ENCODE results near the gene BMPR1B. TPM values are rescaled to one million over a fixed set of nuclear protein-coding genes. Genes with fewer than 3 reads are reported as not detected.
A peak's percentile ranks its signal among the peaks of the same experiment; 100 is the strongest.

BMPR1B gene
- total RNA-seq, 2 experiments from 2014 or later, result not detected

DNA sequence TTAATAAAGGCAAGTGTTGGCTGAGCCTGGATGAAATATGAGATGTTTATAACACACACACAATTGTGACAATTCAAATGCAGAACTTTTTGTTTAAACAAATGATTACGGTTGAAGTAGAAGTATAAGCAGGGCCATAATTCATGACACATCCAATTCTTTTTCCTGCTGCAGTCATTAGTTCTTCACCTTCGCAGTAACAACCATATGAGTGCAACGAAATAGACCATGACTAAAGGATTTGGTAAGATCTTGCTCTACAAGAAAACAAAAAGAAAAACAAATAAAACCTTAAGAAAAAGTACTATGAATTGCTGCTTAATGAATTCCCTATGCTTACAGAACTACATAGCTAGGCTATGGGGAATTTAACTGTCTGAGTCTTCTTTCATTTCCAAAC, 13.9 kb upstream of the BMPR1B start:
- DNase-seq, result no peak
- CTCF ChIA-PET, result no interaction called here
- no peak for ATAC-seq
- Mint-ChIP-seq H3K27me3 (peaks cover 6% of the 10 kb centered on the region), H3K9me3 (ENCODE audit: low read depth) (no peaks in the 10 kb centered on the region), H3K4me3 (no peak overlapping the region), H3K27ac (no peak overlapping the region), H3K36me3 (no peaks in the 10 kb centered on the region), H3K4me1 (no peaks in the 10 kb centered on the region)

DNA sequence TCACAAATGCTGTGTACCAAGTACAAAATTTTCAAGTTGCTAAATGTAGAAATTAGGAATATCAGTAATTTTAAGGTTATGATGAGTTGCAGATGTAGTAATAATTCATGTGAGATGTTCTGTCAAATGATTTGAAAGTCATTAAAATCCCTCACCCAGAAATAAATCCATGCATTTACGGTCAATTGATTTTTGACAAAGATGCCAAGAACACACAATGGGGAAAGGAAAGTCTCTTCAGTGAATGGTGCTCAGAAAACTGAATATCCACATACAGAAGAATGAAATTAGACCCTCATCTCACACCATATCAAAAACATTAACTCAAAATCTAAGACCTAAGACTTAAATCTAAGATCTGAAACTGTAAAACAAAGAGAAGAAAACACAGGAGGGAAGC, 12.9 kb upstream of the BMPR1B start:
- no peak for ATAC-seq
- CTCF ChIA-PET, result no interaction called here
- no peak overlapping the region for H3K4me3 Mint-ChIP-seq
- no peaks in the 10 kb centered on the region for H3K4me1 Mint-ChIP-seq
- H3K27me3 Mint-ChIP-seq, result peaks cover 8% of the 10 kb centered on the region
- no peak for DNase-seq
- no peaks in the 10 kb centered on the region for H3K9me3 Mint-ChIP-seq (ENCODE audit: low read depth)
- no peaks in the 10 kb centered on the region for H3K36me3 Mint-ChIP-seq
- H3K27ac Mint-ChIP-seq, result no peak overlapping the region

- ATAC-seq (no peak), DNase-seq (no peak)
- no peaks in the 10 kb centered on the region for H3K4me1 Mint-ChIP-seq
- H3K9me3 Mint-ChIP-seq (ENCODE audit: low read depth), result no peaks in the 10 kb centered on the region
- no peaks in the 10 kb centered on the region for H3K36me3 Mint-ChIP-seq
- H3K4me3 Mint-ChIP-seq, result no peak overlapping the region
- no peak overlapping the region for H3K27ac Mint-ChIP-seq
- CTCF ChIA-PET, result no interaction called here
- peaks cover 9% of the 10 kb centered on the region for H3K27me3 Mint-ChIP-seq
These were observed 11.0 kb upstream of the BMPR1B start for GRCh38 chr4:94746746-94747145.

GRCh38 chr4:94758141-94758699, 465 bp downstream of the BMPR1B start:
- Mint-ChIP-seq H3K4me1 (peaks cover 7% of the 10 kb centered on the region), H3K27me3 (peaks cover 76% of the 10 kb centered on the region), H3K4me3 (no peak overlapping the region), H3K9me3 (ENCODE audit: low read depth) (no peaks in the 10 kb centered on the region), H3K27ac (no peak overlapping the region), H3K36me3 (no peaks in the 10 kb centered on the region)
- ATAC-seq, result peak; percentile 20
- CTCF ChIA-PET, result no interaction called here
- no peak for DNase-seq

- ATAC-seq (no peak), DNase-seq (no peak)
- Mint-ChIP-seq H3K4me1 (peaks cover 7% of the 10 kb centered on the region), H3K27ac (no peak overlapping the region), H3K4me3 (no peak overlapping the region), H3K27me3 (peaks cover 71% of the 10 kb centered on the region), H3K9me3 (ENCODE audit: low read depth) (no peaks in the 10 kb centered on the region), H3K36me3 (no peaks in the 10 kb centered on the region)
- CTCF ChIA-PET, result no interaction called here
These were observed 1.1 kb downstream of the BMPR1B start for GRCh38 chr4:94758700-94759399.

DNA sequence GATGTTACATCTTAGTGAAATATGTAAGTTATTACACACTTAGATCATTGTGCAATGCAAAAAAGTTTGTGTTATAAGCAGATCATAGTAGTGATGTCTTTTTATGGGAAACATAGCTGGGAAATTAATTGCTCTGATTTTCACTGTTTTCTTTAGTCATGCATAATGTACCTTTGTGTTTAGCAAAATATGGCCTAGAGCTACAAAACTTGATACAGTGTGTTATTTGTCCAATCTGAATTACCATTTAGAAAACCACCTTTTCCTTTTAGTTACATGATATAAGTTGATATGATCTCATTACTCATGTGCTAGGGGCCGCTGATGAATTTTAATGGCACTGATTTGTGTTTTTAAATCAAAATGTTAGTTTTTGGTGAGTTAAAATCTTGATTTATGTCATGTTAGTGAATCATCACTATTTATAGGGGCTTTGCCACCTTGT, 2.0 kb downstream of the BMPR1B start:
- Mint-ChIP-seq H3K27me3 (peaks cover 68% of the 10 kb centered on the region), H3K4me3 (no peak overlapping the region), H3K36me3 (no peaks in the 10 kb centered on the region), H3K27ac (no peak overlapping the region), H3K4me1 (peaks cover 7% of the 10 kb centered on the region), H3K9me3 (ENCODE audit: low read depth) (no peaks in the 10 kb centered on the region)
- DNase-seq (no peak), ATAC-seq (no peak)
- CTCF ChIA-PET, result no interaction called here

GRCh38 chr4:94762326-94762725, 4.6 kb downstream of the BMPR1B start:
- H3K36me3 Mint-ChIP-seq, result no peaks in the 10 kb centered on the region
- no peak overlapping the region for H3K4me3 Mint-ChIP-seq
- no peaks in the 10 kb centered on the region for H3K9me3 Mint-ChIP-seq (ENCODE audit: low read depth)
- CTCF ChIA-PET, result no interaction called here
- no peak overlapping the region for H3K27ac Mint-ChIP-seq
- DNase-seq (no peak), ATAC-seq (no peak)
- H3K4me1 Mint-ChIP-seq, result peaks cover 5% of the 10 kb centered on the region
- peaks cover 45% of the 10 kb centered on the region for H3K27me3 Mint-ChIP-seq

- H3K36me3 Mint-ChIP-seq, result no peaks in the 10 kb centered on the region
- H3K9me3 Mint-ChIP-seq (ENCODE audit: low read depth), result no peaks in the 10 kb centered on the region
- CTCF ChIA-PET, result no interaction called here
- no peak overlapping the region for H3K27ac Mint-ChIP-seq
- H3K4me3 Mint-ChIP-seq, result no peak overlapping the region
- peaks cover 42% of the 10 kb centered on the region for H3K27me3 Mint-ChIP-seq
- ATAC-seq (no peak), DNase-seq (no peak)
- H3K4me1 Mint-ChIP-seq, result peaks cover 4% of the 10 kb centered on the region
These were observed 5.2 kb downstream of the BMPR1B start for GRCh38 chr4:94763005-94763404.

GRCh38 chr4:94763500-94763899, 5.7 kb downstream of the BMPR1B start:
- Mint-ChIP-seq H3K9me3 (ENCODE audit: low read depth) (no peaks in the 10 kb centered on the region), H3K4me1 (peaks cover 3% of the 10 kb centered on the region), H3K36me3 (no peaks in the 10 kb centered on the region), H3K27ac (no peak overlapping the region), H3K4me3 (no peak overlapping the region), H3K27me3 (peaks cover 42% of the 10 kb centered on the region)
- ATAC-seq (no peak), DNase-seq (no peak)
- CTCF ChIA-PET, result no interaction called here

GRCh38 chr4:94764069-94764468, 6.3 kb downstream of the BMPR1B start:
- CTCF ChIA-PET, result no interaction called here
- Mint-ChIP-seq H3K4me3 (no peak overlapping the region), H3K9me3 (ENCODE audit: low read depth) (no peaks in the 10 kb centered on the region), H3K27me3 (peaks cover 36% of the 10 kb centered on the region), H3K4me1 (no peaks in the 10 kb centered on the region), H3K36me3 (no peaks in the 10 kb centered on the region), H3K27ac (no peak overlapping the region)
- ATAC-seq, result no peak
- DNase-seq, result no peak

DNA sequence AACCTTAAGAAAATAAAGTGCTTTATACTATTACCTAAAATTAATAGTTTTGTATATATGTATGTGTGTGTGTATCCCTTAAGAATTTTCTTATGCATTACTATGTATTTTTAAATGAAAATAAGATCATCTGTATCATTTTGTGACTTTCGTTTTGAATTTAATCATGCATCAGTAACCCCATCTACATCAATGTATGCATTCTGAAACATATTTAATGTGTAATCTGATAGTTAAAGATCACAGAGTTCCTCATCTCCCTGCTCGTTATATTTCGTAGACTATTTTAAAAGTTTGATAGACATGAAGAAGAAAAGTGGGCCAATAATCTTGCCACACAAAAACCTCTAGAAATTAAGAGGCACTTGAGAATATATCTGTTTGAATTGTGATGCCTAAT, 7.4 kb downstream of the BMPR1B start:
- CTCF ChIA-PET, result no interaction called here
- Mint-ChIP-seq H3K9me3 (ENCODE audit: low read depth) (no peaks in the 10 kb centered on the region), H3K4me1 (no peaks in the 10 kb centered on the region), H3K27ac (no peak overlapping the region), H3K27me3 (peaks cover 33% of the 10 kb centered on the region), H3K4me3 (no peak overlapping the region), H3K36me3 (no peaks in the 10 kb centered on the region)
- ATAC-seq (no peak), DNase-seq (no peak)

- CTCF ChIA-PET, result no interaction called here
- Mint-ChIP-seq H3K9me3 (ENCODE audit: low read depth) (no peaks in the 10 kb centered on the region), H3K36me3 (no peaks in the 10 kb centered on the region)
These were observed 7.9 kb downstream of the BMPR1B start for GRCh38 chr4:94765648-94766047.

DNA sequence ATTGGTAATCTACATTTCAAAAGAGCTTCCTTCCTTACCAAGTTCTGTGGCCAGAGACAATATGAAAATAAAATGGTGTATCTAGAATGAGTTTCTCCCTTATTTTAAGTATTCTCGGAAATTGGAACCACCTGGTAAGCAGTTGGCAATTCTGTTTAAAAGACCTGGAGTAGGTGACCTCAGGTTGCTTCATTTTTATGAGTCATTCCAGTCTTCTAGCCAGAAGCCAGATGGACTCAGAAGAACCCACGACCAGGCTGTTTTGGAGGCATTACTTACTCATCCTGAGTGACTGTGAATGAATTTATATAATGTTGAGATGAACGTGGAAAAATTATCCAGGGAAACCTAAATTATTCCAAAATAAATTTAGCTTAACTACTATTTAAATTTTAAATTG, 9.1 kb downstream of the BMPR1B start:
- CTCF ChIA-PET, result no interaction called here
- DNase-seq (no peak), ATAC-seq (no peak)
- H3K4me1 Mint-ChIP-seq, result no peaks in the 10 kb centered on the region
- no peak overlapping the region for H3K27ac Mint-ChIP-seq
- no peaks in the 10 kb centered on the region for H3K9me3 Mint-ChIP-seq (ENCODE audit: low read depth)
- H3K36me3 Mint-ChIP-seq, result no peaks in the 10 kb centered on the region
- H3K27me3 Mint-ChIP-seq, result peaks cover 21% of the 10 kb centered on the region
- no peak overlapping the region for H3K4me3 Mint-ChIP-seq

More at GRCh38 chr4:94765648-94766047, 7.9 kb downstream of the BMPR1B start:
- H3K4me3 Mint-ChIP-seq, result no peak overlapping the region
- ATAC-seq (no peak), DNase-seq (no peak)
- no peaks in the 10 kb centered on the region for H3K4me1 Mint-ChIP-seq
- H3K27me3 Mint-ChIP-seq, result peaks cover 29% of the 10 kb centered on the region
- no peak overlapping the region for H3K27ac Mint-ChIP-seq

- ATAC-seq (no peak), DNase-seq (no peak)
- no peak overlapping the region for H3K27ac Mint-ChIP-seq
- H3K4me3 Mint-ChIP-seq, result no peak overlapping the region
- H3K4me1 Mint-ChIP-seq, result no peaks in the 10 kb centered on the region
- H3K9me3 Mint-ChIP-seq (ENCODE audit: low read depth), result no peaks in the 10 kb centered on the region
- CTCF ChIA-PET, result no interaction called here
- H3K36me3 Mint-ChIP-seq, result no peaks in the 10 kb centered on the region
- H3K27me3 Mint-ChIP-seq, result peaks cover 16% of the 10 kb centered on the region
These were observed 9.7 kb downstream of the BMPR1B start for GRCh38 chr4:94767446-94767845.
